GM23248 (cell line): ENCODE results near the gene FNDC3B. TPM values are rescaled to one million over a fixed set of nuclear protein-coding genes. Genes with fewer than 3 reads are reported as not detected.

Source experiments
- DNase-seq: peaks from one replicate; pipeline ENCODE4 v3.0.0-alpha.2; 2015
- H2AFZ ChIP-seq: fragments of 200-600 bp; sonication (generic); 2 replicates; pipeline ENCODE4 v1.6.1; 2016; ENCODE audit warnings: antibody characterized with exemption
- H3F3A ChIP-seq: fragments of 200-600 bp; sonication (generic); 2 replicates; pipeline ENCODE4 v1.6.1; 2016; ENCODE audit warnings: mild to moderate bottlenecking, antibody characterized with exemption, mixed run types; ENCODE audit not compliant: insufficient read depth
- H3K27ac ChIP-seq: fragments of 200-600 bp; sonication (generic); 2 replicates; pipeline ENCODE4 v1.5.1; 2016; ENCODE audit warnings: mild to moderate bottlenecking
- H3K27me3 ChIP-seq: fragments of 200-600 bp; sonication (generic); replicated peaks from 2 replicates; pipeline ENCODE4 v1.6.1; 2016; ENCODE audit warnings: mild to moderate bottlenecking; ENCODE audit not compliant: insufficient read depth
- H3K36me3 ChIP-seq: fragments of 200-600 bp; sonication (generic); 2 replicates; pipeline ENCODE4 v1.6.1; 2016; ENCODE audit warnings: low read depth, mild to moderate bottlenecking
- H3K4me1 ChIP-seq: fragments of 200-600 bp; sonication (generic); 2 replicates; pipeline ENCODE4 v1.6.1; 2016; ENCODE audit warnings: mild to moderate bottlenecking; ENCODE audit not compliant: insufficient read depth
- H3K4me2 ChIP-seq: fragments of 200-600 bp; sonication (generic); one replicate; pipeline ENCODE4 v1.6.1; 2016; ENCODE audit warnings: mild to moderate bottlenecking; ENCODE audit not compliant: unreplicated experiment
- H3K4me3 ChIP-seq: fragments of 200-600 bp; sonication (generic); 2 replicates; pipeline ENCODE4 v1.5.1; 2016; ENCODE audit warnings: mild to moderate bottlenecking
- H3K79me2 ChIP-seq: fragments of 200-600 bp; sonication (generic); 2 replicates; pipeline ENCODE4 v1.6.1; 2016; ENCODE audit warnings: mild to moderate bottlenecking; ENCODE audit not compliant: insufficient read depth
- H3K9ac ChIP-seq: fragments of 200-600 bp; sonication (generic); 2 replicates; pipeline ENCODE4 v1.6.1; 2016; ENCODE audit warnings: mild to moderate bottlenecking
- H3K9me2 ChIP-seq: fragments of 200-600 bp; sonication (generic); 2 replicates; pipeline ENCODE4 v1.6.1; 2016; ENCODE audit warnings: mixed run types, mild to moderate bottlenecking, moderate library complexity; ENCODE audit not compliant: insufficient read depth
- H3K9me3 ChIP-seq: fragments of 200-600 bp; sonication (generic); one replicate; pipeline ENCODE4 v1.6.1; 2017; ENCODE audit warnings: low read depth
- H4K20me1 ChIP-seq: fragments of 200-600 bp; sonication (generic); 2 replicates; pipeline ENCODE4 v1.6.0; 2016; ENCODE audit not compliant: insufficient read depth
- EZH2 ChIP-seq: fragments of 200-600 bp; sonication (generic); IDR thresholded peaks from 2 replicates; pipeline ENCODE4 v1.6.1; 2018; ENCODE audit warnings: antibody characterized with exemption, mild to moderate bottlenecking; ENCODE audit not compliant: insufficient read depth, poor library complexity, severe bottlenecking
- EZH2phosphoT487 ChIP-seq: fragments of 200-600 bp; sonication (generic); IDR thresholded peaks from 2 replicates; pipeline ENCODE4 v1.6.1; 2018; ENCODE audit warnings: antibody characterized with exemption, moderate library complexity, mild to moderate bottlenecking, low read depth; ENCODE audit not compliant: insufficient read depth
- WGBS, 2 experiments: methylation state at CpG; one replicate each; pipeline ENCODE4 v1.1.6; 2015 to 2017; ENCODE audit warnings: low lambda C conversion rate in 2 of 2, low coverage in 1 of 2; ENCODE audit errors: missing lambda C conversion rate in 2 of 2; 5-methylcytosine and 5-hydroxymethylcytosine counted together
- in situ Hi-C: fragments of 300-500 bp; cut with MboI; formaldehyde crosslinking; loops from 2 replicates; pipeline ENCODE4 v1.15.0; 2020
- polyA plus RNA-seq: library from polyadenylated mRNA; unstranded; fragments of >200 nt; fragmentation: Nextera tagmentation; extraction: Ambion mirVana; gene quantifications from 2 replicates; pipeline ENCODE4 v1.2.1, GENCODE V29; 2016
- total RNA-seq: library from RNA; depleted of rRNA; stranded (reverse); fragments of >200 nt; shearing (Covaris generic); gene quantifications from 2 replicates; pipeline ENCODE4 v1.2.3, GENCODE V29; 2014

FNDC3B gene
- total and polyA plus RNA-seq, 2 experiments from 2014 or later = 85.5 to 123 TPM

GRCh38 chr3:172404237-172404962 is 365.0 kb downstream of the FNDC3B start:
- Histone ChIP-seq H3K4me3 (no peak overlapping the region), H3F3A (peaks cover 48% of the 10 kb centered on the region), H3K9me3 (no peaks in the 10 kb centered on the region), H3K4me1 (no peaks in the 10 kb centered on the region), H3K9me2 (no peaks in the 10 kb centered on the region), H3K27ac (no peak overlapping the region), H3K4me2 (no peak overlapping the region), H3K36me3 (peaks cover 33% of the 10 kb centered on the region), H3K79me2 (no peaks in the 10 kb centered on the region), H3K9ac (no peak overlapping the region), H4K20me1 (no peaks in the 10 kb centered on the region), H3K27me3 (no peaks in the 10 kb centered on the region), H2AFZ (no peak overlapping the region)
- in situ Hi-C loops = no loop called here
- WGBS, 2 experiments = 76 to 77% methylated on average over 12 of the region's 12 CpGs
- TF ChIP-seq EZH2 (no peak), EZH2phosphoT487 (no peak)
- no peak for DNase-seq

GRCh38 chr3:172405914-172406313 is 366.5 kb downstream of the FNDC3B start:
- H4K20me1 ChIP-seq = no peaks in the 10 kb centered on the region
- H3K27ac ChIP-seq = no peak overlapping the region
- H3K27me3 ChIP-seq = no peaks in the 10 kb centered on the region
- H3K9me3 ChIP-seq = no peaks in the 10 kb centered on the region
- peaks cover 18% of the 10 kb centered on the region; the same call in 1 of the 2 replicates for H3K36me3 ChIP-seq
- no peak overlapping the region for H2AFZ ChIP-seq
- in situ Hi-C loops = no loop called here
- no peak overlapping the region for H3K4me2 ChIP-seq
- 97 to 100% methylated on average over 2 of the region's 2 CpGs for WGBS, 2 experiments
- H3K79me2 ChIP-seq = no peaks in the 10 kb centered on the region
- no peaks in the 10 kb centered on the region for H3K4me1 ChIP-seq
- no peak for DNase-seq
- peaks cover 42% of the 10 kb centered on the region for H3F3A ChIP-seq
- TF ChIP-seq EZH2 = no peak
- no peak for TF ChIP-seq EZH2phosphoT487
- no peak overlapping the region for H3K9ac ChIP-seq
- H3K9me2 ChIP-seq = no peaks in the 10 kb centered on the region
- H3K4me3 ChIP-seq = no peak overlapping the region

- H3K36me3 ChIP-seq = no peaks in the 10 kb centered on the region
- H3K9ac ChIP-seq = no peak overlapping the region
- H4K20me1 ChIP-seq = no peaks in the 10 kb centered on the region
- no peaks in the 10 kb centered on the region for H3K4me1 ChIP-seq
- no peak for TF ChIP-seq EZH2phosphoT487
- no peak for TF ChIP-seq EZH2
- no peak for DNase-seq
- no peaks in the 10 kb centered on the region for H3K9me2 ChIP-seq
- H3K27ac ChIP-seq = no peak overlapping the region
- no peaks in the 10 kb centered on the region for H3K27me3 ChIP-seq
- WGBS, 2 experiments = 67 to 68% methylated on average over 3 of the region's 3 CpGs
- no peaks in the 10 kb centered on the region for H3K79me2 ChIP-seq
- no peak overlapping the region for H3K4me2 ChIP-seq
- no peak overlapping the region for H2AFZ ChIP-seq
- H3K4me3 ChIP-seq = no peak overlapping the region
- H3F3A ChIP-seq = peaks cover 42% of the 10 kb centered on the region
- H3K9me3 ChIP-seq = no peaks in the 10 kb centered on the region
- in situ Hi-C loops = no loop called here
Measured at GRCh38 chr3:172407872-172408271, 368.5 kb downstream of the FNDC3B start.

- WGBS, 2 experiments = 60 to 68% methylated on average over 13 of the region's 13 CpGs
- H3K9ac ChIP-seq = no peak overlapping the region
- no peaks in the 10 kb centered on the region for H3K79me2 ChIP-seq
- DNase-seq = no peak
- in situ Hi-C loops = no loop called here
- no peaks in the 10 kb centered on the region for H3K4me1 ChIP-seq
- H3K4me2 ChIP-seq = no peak overlapping the region
- H3F3A ChIP-seq = peaks cover 17% of the 10 kb centered on the region
- H3K9me3 ChIP-seq = no peaks in the 10 kb centered on the region
- no peaks in the 10 kb centered on the region for H3K27me3 ChIP-seq
- no peak overlapping the region for H3K4me3 ChIP-seq
- no peak for TF ChIP-seq EZH2
- no peak for TF ChIP-seq EZH2phosphoT487
- no peaks in the 10 kb centered on the region for H3K36me3 ChIP-seq
- no peaks in the 10 kb centered on the region for H3K9me2 ChIP-seq
- no peak overlapping the region for H2AFZ ChIP-seq
- no peaks in the 10 kb centered on the region for H4K20me1 ChIP-seq
- no peak overlapping the region for H3K27ac ChIP-seq
Measured at GRCh38 chr3:172410702-172411477, 371.5 kb downstream of the FNDC3B start.
